ENCODE results near the gene ZNHIT2. TPM values are rescaled to one million over a fixed set of nuclear protein-coding genes. Genes with fewer than 3 reads are reported as not detected.

Gene ZNHIT2
- total and polyA plus RNA-seq, 2 of the 13 experiments (the other 11 are each of a cell fraction or from before 2014, with no cell fraction given) = 1.1 to 6.5 TPM

GRCh38 chr11:65121865-65122696 lies 4.6 kb upstream of the ZNHIT2 start, which contains the start of the genes FAU and MRPL49 (continued):
- TF ChIP-seq ZNF775 (CRISPR knock-in tag; IDR thresholded peaks at IDR 0.05; ENCODE audit: borderline replicate concordance) = peak; percentile 55; the same call in 1 of the 2 replicates
- TF ChIP-seq ZNF569 (CRISPR knock-in tag; IDR thresholded peaks at IDR 0.05; ENCODE audit: borderline replicate concordance) = no peak
- peak; percentile 85 for TF ChIP-seq ERF (CRISPR knock-in tag; IDR thresholded peaks at IDR 0.05)
- TF ChIP-seq ZBTB42 (CRISPR knock-in tag; IDR thresholded peaks at IDR 0.05) = peak; percentile 39; the same call in 1 of the 2 replicates
- TF ChIP-seq CREBL2 (CRISPR knock-in tag; IDR thresholded peaks at IDR 0.05; ENCODE audit: borderline replicate concordance) = no peak
- no peak for TF ChIP-seq SMARCE1 (IDR thresholded peaks at IDR 0.05; ENCODE audit: borderline replicate concordance)
- TF ChIP-seq MXD1 (CRISPR knock-in tag; IDR thresholded peaks at IDR 0.05) = peak; percentile 60; the same call in 1 of the 2 replicates
- peak; percentile 66; the same call in 1 of the 2 replicates for TF ChIP-seq SSRP1 (CRISPR knock-in tag; IDR thresholded peaks at IDR 0.05)
- TF ChIP-seq BORCS8-MEF2B (CRISPR knock-in tag; IDR thresholded peaks at IDR 0.05) = peak; percentile 14; the same call in 1 of the 2 replicates
- no peak for TF ChIP-seq ZMYM2 (CRISPR knock-in tag; IDR thresholded peaks at IDR 0.05)
- peak; percentile 53 for TF ChIP-seq ZNF331 (CRISPR knock-in tag; IDR thresholded peaks at IDR 0.05)
- no peak for TF ChIP-seq CERS6 (CRISPR knock-in tag; IDR thresholded peaks at IDR 0.05)
- TF ChIP-seq TFDP2 (CRISPR knock-in tag; IDR thresholded peaks at IDR 0.05) = peak; percentile 76
- no peak for TF ChIP-seq REXO4 (CRISPR knock-in tag; IDR thresholded peaks at IDR 0.05; ENCODE audit: borderline replicate concordance)
- TF ChIP-seq ZNF747 (CRISPR knock-in tag; IDR thresholded peaks at IDR 0.05; ENCODE audit: borderline replicate concordance) = peak; percentile 81
- TF ChIP-seq ZC3H4 (CRISPR knock-in tag; IDR thresholded peaks at IDR 0.05; ENCODE audit: borderline replicate concordance) = no peak
- peak; percentile 57 for TF ChIP-seq HINFP (CRISPR knock-in tag; IDR thresholded peaks at IDR 0.05; ENCODE audit: low read depth)
- TF ChIP-seq SKI (IDR thresholded peaks at IDR 0.05; ENCODE audit: partially characterized antibody) = peak; percentile 27
- TF ChIP-seq ZNF329 (CRISPR knock-in tag; IDR thresholded peaks at IDR 0.05; ENCODE audit: low read depth) = peak; percentile 36; the same call in 1 of the 2 replicates
- peak; percentile 12; the same call in 1 of the 2 replicates for TF ChIP-seq NRL (CRISPR knock-in tag; IDR thresholded peaks at IDR 0.05; ENCODE audit: borderline replicate concordance)
- no peak; the same call in 1 of the 2 replicates for TF ChIP-seq FOXC1 (CRISPR knock-in tag; IDR thresholded peaks at IDR 0.05; ENCODE audit: borderline replicate concordance)
- TF ChIP-seq KLF11 (CRISPR knock-in tag; IDR thresholded peaks at IDR 0.05) = 0 out of 2 replicates have a peak, but pooled peaks have one; percentile 41
- TF ChIP-seq NKX3-1 (CRISPR knock-in tag; IDR thresholded peaks at IDR 0.05) = no peak
- no peak for TF ChIP-seq KAT2B (IDR thresholded peaks at IDR 0.05; ENCODE audit: borderline replicate concordance, low read depth, low read length)
- no peak for TF ChIP-seq SRSF9 (IDR thresholded peaks at IDR 0.05; ENCODE audit: borderline replicate concordance, insufficient read depth, low read depth, low read length, poor library complexity, severe bottlenecking)
- TF ChIP-seq ZNF816 (CRISPR knock-in tag; IDR thresholded peaks at IDR 0.05; ENCODE audit: borderline replicate concordance) = no peak; the same call in 1 of the 2 replicates
